Natural killer cell (primary cell): ENCODE measurements around the gene SKAP1. TPM values are rescaled to one million over a fixed set of nuclear protein-coding genes. Genes with fewer than 3 reads are reported as not detected.
A peak's percentile ranks its signal among the peaks of the same experiment; 100 is the strongest.

Experiments used
- ATAC-seq, 3 donors: fragments of 150-1000 bp in 2 of 3; fragments of 200-7000 bp in 1 of 3; cut with Tn5 transposase; 1 replicate in 1 of 3; 2 replicates in 2 of 3; pipeline ENCODE4 v1.10.0; 2021; ENCODE audit warnings: mild to moderate bottlenecking in 2 of 3, moderate library complexity in 2 of 3
- DNase-seq, 2 donors: peaks; one replicate each; pipeline versions ENCODE4 v3.0.0 to v3.0.0-alpha.2; 2013 to 2021; ENCODE audit warnings: mixed read lengths in 1 of 2
- H3K27ac ChIP-seq: one replicate; pipeline ENCODE4 v1.5.1; 2013; ENCODE audit warnings: mild to moderate bottlenecking, low read length
- H3K27me3 ChIP-seq: one replicate; pipeline ENCODE4 v1.6.1; 2013; ENCODE audit warnings: low read length; ENCODE audit not compliant: control insufficient read depth, insufficient read depth
- H3K36me3 ChIP-seq: one replicate; pipeline ENCODE4 v1.6.1; 2013; ENCODE audit warnings: low read length; ENCODE audit not compliant: control insufficient read depth, insufficient read depth
- H3K4me1 ChIP-seq: one replicate; pipeline ENCODE4 v1.6.1; 2013; ENCODE audit warnings: low read length; ENCODE audit not compliant: control insufficient read depth, insufficient read depth
- H3K4me3 ChIP-seq: one replicate; pipeline ENCODE4 v1.5.1; 2013; ENCODE audit warnings: low read length
- H3K9me3 ChIP-seq: one replicate; pipeline ENCODE4 v1.6.1; 2013; ENCODE audit warnings: low read length; ENCODE audit not compliant: control insufficient read depth, insufficient read depth
- H3K27ac Mint-ChIP-seq, 2 donors: one replicate each; pipeline ENCODE4 v1.8.0; 2022; ENCODE audit warnings: mild to moderate bottlenecking in 2 of 2, mixed read lengths in 2 of 2, moderate library complexity in 1 of 2
- H3K27me3 Mint-ChIP-seq, 2 donors: one replicate each; pipeline ENCODE4 v1.8.0; 2022; ENCODE audit warnings: low read depth in 2 of 2, mixed read lengths in 2 of 2
- H3K36me3 Mint-ChIP-seq: one replicate; pipeline ENCODE4 v1.8.0; 2022; ENCODE audit warnings: mixed read lengths
- H3K4me1 Mint-ChIP-seq, 2 donors: one replicate each; pipeline ENCODE4 v1.8.0; 2022; ENCODE audit warnings: mixed read lengths in 2 of 2
- H3K4me3 Mint-ChIP-seq: one replicate; pipeline ENCODE4 v1.8.0; 2022; ENCODE audit warnings: mild to moderate bottlenecking, moderate library complexity, mixed read lengths
- H3K9me3 Mint-ChIP-seq, 2 donors: one replicate each; pipeline ENCODE4 v1.8.0; 2022; ENCODE audit warnings: mixed read lengths in 2 of 2
- WGBS: methylation state at CpG from one replicate; pipeline ENCODE4 v1.1.7; 2013; ENCODE audit warnings: missing lambda C conversion rate; ENCODE audit not compliant: insufficient coverage; 5-methylcytosine and 5-hydroxymethylcytosine counted together
- intact Hi-C: fragments of 100-400 bp; cut with micrococcal nuclease; formaldehyde crosslinking; loops from one replicate; pipeline ENCODE4 v1.14.2; 2022
- total RNA-seq, 4 donors: library from RNA; stranded (reverse); fragments of 120-200 nt in 1 of 4; gene quantifications; one replicate each; pipeline versions ENCODE4 v1.2.3 to v1.2.4, GENCODE V29; 2013 to 2022
- TF ChIP-seq, protein P1 (sequence below): fragments of 200-600 bp; IDR thresholded peaks from one replicate; pipeline ENCODE4 v1.8.0; 2022; ENCODE audit warnings: antibody characterized with exemption

SKAP1 gene
- total RNA-seq, 3 donors from 2014 or later (not counting 1 experiment from before 2014, with no cell fraction given): 168 to 227 (median 190) TPM

GRCh38 chr17:48326310-48326709, 103.7 kb downstream of the SKAP1 start:
- Mint-ChIP-seq H3K27me3 (no peaks in the 10 kb centered on the region), H3K4me1 (peaks cover 17 to 34% of the 10 kb centered on the region in 2 donors), H3K9me3 (no peaks in the 10 kb centered on the region), H3K36me3 (no peaks in the 10 kb centered on the region), H3K4me3 (no peak overlapping the region), H3K27ac (no peak overlapping the region)
- intact Hi-C loops: no loop called here
- Histone ChIP-seq H3K9me3 (no peaks in the 10 kb centered on the region), H3K27ac (no peak overlapping the region), H3K27me3 (no peaks in the 10 kb centered on the region), H3K36me3 (peaks cover 12% of the 10 kb centered on the region), H3K4me3 (no peak overlapping the region), H3K4me1 (no peaks in the 10 kb centered on the region)
- TF ChIP-seq, protein P1, sequence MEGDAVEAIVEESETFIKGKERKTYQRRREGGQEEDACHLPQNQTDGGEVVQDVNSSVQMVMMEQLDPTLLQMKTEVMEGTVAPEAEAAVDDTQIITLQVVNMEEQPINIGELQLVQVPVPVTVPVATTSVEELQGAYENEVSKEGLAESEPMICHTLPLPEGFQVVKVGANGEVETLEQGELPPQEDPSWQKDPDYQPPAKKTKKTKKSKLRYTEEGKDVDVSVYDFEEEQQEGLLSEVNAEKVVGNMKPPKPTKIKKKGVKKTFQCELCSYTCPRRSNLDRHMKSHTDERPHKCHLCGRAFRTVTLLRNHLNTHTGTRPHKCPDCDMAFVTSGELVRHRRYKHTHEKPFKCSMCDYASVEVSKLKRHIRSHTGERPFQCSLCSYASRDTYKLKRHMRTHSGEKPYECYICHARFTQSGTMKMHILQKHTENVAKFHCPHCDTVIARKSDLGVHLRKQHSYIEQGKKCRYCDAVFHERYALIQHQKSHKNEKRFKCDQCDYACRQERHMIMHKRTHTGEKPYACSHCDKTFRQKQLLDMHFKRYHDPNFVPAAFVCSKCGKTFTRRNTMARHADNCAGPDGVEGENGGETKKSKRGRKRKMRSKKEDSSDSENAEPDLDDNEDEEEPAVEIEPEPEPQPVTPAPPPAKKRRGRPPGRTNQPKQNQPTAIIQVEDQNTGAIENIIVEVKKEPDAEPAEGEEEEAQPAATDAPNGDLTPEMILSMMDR: no peak
- WGBS: 100% methylated on average over 1 of the region's 2 CpGs
- ATAC-seq (no peak), DNase-seq (no peak)

- no peak for ATAC-seq
- intact Hi-C loops: no loop called here
- H3K27me3 ChIP-seq: no peaks in the 10 kb centered on the region
- Mint-ChIP-seq H3K9me3 (no peaks in the 10 kb centered on the region), H3K4me1 (peaks cover 21 to 36% of the 10 kb centered on the region in 2 donors), H3K4me3 (no peak overlapping the region), H3K27me3 (no peaks in the 10 kb centered on the region), H3K36me3 (no peaks in the 10 kb centered on the region), H3K27ac (peak overlapping the region; percentile 9 to 35)
- H3K9me3 ChIP-seq: no peaks in the 10 kb centered on the region
- H3K4me3 ChIP-seq: no peak overlapping the region
- H3K4me1 ChIP-seq: no peaks in the 10 kb centered on the region
- peak in 1 of 2 donors; percentile 13 for DNase-seq
- H3K36me3 ChIP-seq: peaks cover 4% of the 10 kb centered on the region
- TF ChIP-seq, protein P1: no peak
- no peak overlapping the region for H3K27ac ChIP-seq
Observed at GRCh38 chr17:48322060-48322459, 108.0 kb downstream of the SKAP1 start.

GRCh38 chr17:48317732-48318131, 112.3 kb downstream of the SKAP1 start:
- no peak for DNase-seq
- Mint-ChIP-seq H3K27me3 (no peaks in the 10 kb centered on the region), H3K4me1 (peaks cover 50 to 56% of the 10 kb centered on the region in 2 donors), H3K27ac (peak overlapping the region in 1 of 2 donors; percentile 21), H3K4me3 (no peak overlapping the region), H3K36me3 (no peaks in the 10 kb centered on the region), H3K9me3 (no peaks in the 10 kb centered on the region)
- H3K4me3 ChIP-seq: no peak overlapping the region
- H3K36me3 ChIP-seq: no peaks in the 10 kb centered on the region
- H3K27me3 ChIP-seq: no peaks in the 10 kb centered on the region
- no peaks in the 10 kb centered on the region for H3K4me1 ChIP-seq
- WGBS: 91% methylated on average over 1 of the region's 1 CpG
- no peak for ATAC-seq
- no peak overlapping the region for H3K27ac ChIP-seq
- no peaks in the 10 kb centered on the region for H3K9me3 ChIP-seq
- intact Hi-C loops: no loop called here
- TF ChIP-seq, protein P1: no peak

- Mint-ChIP-seq H3K27me3 (no peaks in the 10 kb centered on the region), H3K9me3 (no peaks in the 10 kb centered on the region), H3K36me3 (no peaks in the 10 kb centered on the region), H3K27ac (no peak overlapping the region), H3K4me1 (peaks cover 67 to 68% of the 10 kb centered on the region in 2 donors), H3K4me3 (no peak overlapping the region)
- TF ChIP-seq, protein P1: no peak
- Histone ChIP-seq H3K9me3 (no peaks in the 10 kb centered on the region), H3K27ac (no peak overlapping the region), H3K4me1 (no peaks in the 10 kb centered on the region), H3K4me3 (no peak overlapping the region), H3K27me3 (no peaks in the 10 kb centered on the region), H3K36me3 (no peaks in the 10 kb centered on the region)
- 90% methylated on average over 2 of the region's 2 CpGs for WGBS
- no peak for DNase-seq
- ATAC-seq: no peak
- intact Hi-C loops: no loop called here
Observed at GRCh38 chr17:48314716-48315115, 115.3 kb downstream of the SKAP1 start.
